ENCODE data around the gene LCN15. TPM values are rescaled to one million over a fixed set of nuclear protein-coding genes. Genes with fewer than 3 reads are reported as not detected.

LCN15 gene
- total and polyA plus RNA-seq, 2 of the 13 experiments (the other 11 are each of a cell fraction or from before 2014, with no cell fraction given), result 1.3 to 53.7 TPM

DNA sequence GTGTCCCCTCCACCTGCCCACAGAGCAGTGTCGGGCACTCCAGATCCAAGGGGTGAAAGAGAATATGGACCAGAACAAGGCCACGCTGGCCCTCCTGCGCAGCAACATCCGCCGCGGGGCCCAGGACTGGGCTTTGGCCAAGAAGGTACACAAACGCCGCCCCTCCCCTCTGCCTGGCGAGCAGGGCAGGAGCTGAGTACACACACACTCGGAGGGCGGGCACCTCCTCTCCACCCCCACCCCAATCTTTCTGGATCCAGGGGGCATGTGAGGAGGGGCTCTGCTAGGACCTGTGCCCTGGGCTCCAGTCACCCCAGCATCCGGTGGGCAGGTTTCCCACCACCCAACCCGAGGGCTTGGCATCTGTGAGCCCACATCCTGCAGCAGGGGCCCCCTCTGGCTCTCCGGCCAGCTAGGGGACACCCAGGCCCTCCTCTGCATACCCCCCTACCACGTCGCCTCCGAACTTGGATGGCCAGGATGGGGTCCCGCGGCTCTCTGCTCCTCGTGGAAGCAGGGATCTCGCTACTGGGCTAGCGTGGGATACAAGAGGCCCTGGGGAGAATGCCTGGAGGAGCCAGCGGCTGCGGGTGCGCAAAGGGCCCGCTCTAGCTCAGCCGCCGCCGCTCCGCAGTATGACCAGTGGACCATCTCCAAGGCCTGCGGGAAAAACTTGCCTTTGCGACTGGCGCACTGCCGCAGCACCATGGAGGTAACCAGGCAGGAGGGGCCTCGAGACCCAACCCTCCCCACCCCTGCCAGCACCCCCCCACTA lies 34.9 kb upstream of the LCN15 start (continued):
- TF ChIP-seq, protein P1, sequence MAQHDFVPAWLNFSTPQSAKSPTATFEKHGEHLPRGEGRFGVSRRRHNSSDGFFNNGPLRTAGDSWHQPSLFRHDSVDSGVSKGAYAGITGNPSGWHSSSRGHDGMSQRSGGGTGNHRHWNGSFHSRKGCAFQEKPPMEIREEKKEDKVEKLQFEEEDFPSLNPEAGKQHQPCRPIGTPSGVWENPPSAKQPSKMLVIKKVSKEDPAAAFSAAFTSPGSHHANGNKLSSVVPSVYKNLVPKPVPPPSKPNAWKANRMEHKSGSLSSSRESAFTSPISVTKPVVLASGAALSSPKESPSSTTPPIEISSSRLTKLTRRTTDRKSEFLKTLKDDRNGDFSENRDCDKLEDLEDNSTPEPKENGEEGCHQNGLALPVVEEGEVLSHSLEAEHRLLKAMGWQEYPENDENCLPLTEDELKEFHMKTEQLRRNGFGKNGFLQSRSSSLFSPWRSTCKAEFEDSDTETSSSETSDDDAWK (CRISPR knock-in tag; IDR thresholded peaks at IDR 0.05), result no peak
- TF ChIP-seq SSRP1 (CRISPR knock-in tag; IDR thresholded peaks at IDR 0.05) (no peak), FOXK1 (CRISPR knock-in tag; IDR thresholded peaks at IDR 0.05; ENCODE audit: borderline replicate concordance, low read depth) (peak; percentile 64; the same call in 1 of the 2 replicates), PRDM15 (CRISPR knock-in tag; IDR thresholded peaks at IDR 0.05) (0 out of 2 replicates have a peak, but pooled peaks have one; percentile 52), ZNF335 (CRISPR knock-in tag; IDR thresholded peaks at IDR 0.05) (peak; percentile 78; the same call in 1 of the 2 replicates), ZNF672 (CRISPR knock-in tag; IDR thresholded peaks at IDR 0.05) (peak; percentile 72; the same call in 1 of the 2 replicates), ZNF253 (CRISPR knock-in tag; IDR thresholded peaks at IDR 0.05; ENCODE audit: borderline replicate concordance) (no peak), ZBTB26 (CRISPR knock-in tag; IDR thresholded peaks at IDR 0.05; ENCODE audit: borderline replicate concordance) (peak; percentile 88), THAP11 (CRISPR knock-in tag; IDR thresholded peaks at IDR 0.05) (peak; percentile 68; the same call in 1 of the 2 replicates), PAWR (CRISPR knock-in tag; IDR thresholded peaks at IDR 0.05; ENCODE audit: borderline replicate concordance) (no peak), CEBPB (IDR thresholded peaks at IDR 0.05; ENCODE audit: borderline replicate concordance, low read depth, low read length) (no peak), ZNF605 (CRISPR knock-in tag; IDR thresholded peaks at IDR 0.05) (peak; percentile 37; the same call in 1 of the 2 replicates), CEBPG (CRISPR knock-in tag; IDR thresholded peaks at IDR 0.05) (peak; percentile 46; the same call in 1 of the 2 replicates), ZNF121 (CRISPR knock-in tag; IDR thresholded peaks at IDR 0.05) (no peak), MEF2D (CRISPR knock-in tag; IDR thresholded peaks at IDR 0.05) (peak; percentile 87), ZNF740 (CRISPR knock-in tag; IDR thresholded peaks at IDR 0.05) (peak; percentile 73), HDAC1 (CRISPR knock-in tag; IDR thresholded peaks at IDR 0.05) (peak; percentile 69; the same call in 1 of the 2 replicates), ZNF276 (CRISPR knock-in tag; IDR thresholded peaks at IDR 0.05; ENCODE audit: low read depth) (no peak), ZNF614 (CRISPR knock-in tag; IDR thresholded peaks at IDR 0.05; ENCODE audit: borderline replicate concordance) (peak; percentile 42; the same call in 1 of the 2 replicates), CBX5 (CRISPR knock-in tag; IDR thresholded peaks at IDR 0.05; ENCODE audit: borderline replicate concordance) (no peak)
- TF ChIP-seq, protein P2, sequence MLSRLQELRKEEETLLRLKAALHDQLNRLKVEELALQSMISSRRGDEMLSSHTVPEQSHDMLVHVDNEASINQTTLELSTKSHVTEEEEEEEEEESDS (CRISPR knock-in tag; IDR thresholded peaks at IDR 0.05; ENCODE audit: borderline replicate concordance), result no peak
